HepG2 (cell line): ENCODE results near the gene FCRL2. TPM values are rescaled to one million over a fixed set of nuclear protein-coding genes. Genes with fewer than 3 reads are reported as not detected.

ENCODE experiments used
- ATAC-seq: fragments of 200-7000 bp; cut with Tn5 transposase; 3 replicates; pipeline ENCODE4 v1.9.1; 2020; ENCODE audit warnings: mild to moderate bottlenecking, moderate library complexity
- BruUV-seq: library from RNA; stranded (reverse); fragments of 400-500 nt; replicated peaks from 2 replicates; lab custom pipeline; 2021; lab: Mats Ljungman, UMichigan
- CTCF ChIA-PET: fragments of 300-600 bp; formaldehyde crosslinking; extraction: SDS; loops from one replicate; lab custom pipeline; 2021; ENCODE audit warnings: low total read pairs, inconsistent platforms, low intra/inter-chr PET ratio; lab: Yijun Ruan, JAX
- POLR2A ChIA-PET: fragments of 350-600 bp; sonication (Branson Sonifier 250); formaldehyde crosslinking; loops from one replicate; lab custom pipeline; 2020; ENCODE audit warnings: antibody characterized with exemption, inconsistent platforms; lab: Yijun Ruan, JAX
- DNase-seq: peaks from one replicate; pipeline ENCODE4 v3.0.0-alpha.2; 2015; ENCODE audit warnings: low spot score
- FAIRE-seq: peaks from 3 replicates; lab custom pipeline; 2011; peaks lifted over from hg19 to GRCh38; lab: Jason Lieb, UNC
- H2AFZ ChIP-seq: one replicate; pipeline ENCODE4 v1.6.1; 2011; ENCODE audit warnings: low read length, inconsistent platforms
- H3K27ac ChIP-seq: fragments of 300-600 bp; 3 replicates; pipeline ENCODE4 v1.8.0; 2011; ENCODE audit warnings: mixed run types, mild to moderate bottlenecking, mixed read lengths, low read length, inconsistent platforms; ENCODE audit not compliant: insufficient read depth; ENCODE audit errors: extremely low read length
- H3K27me3 ChIP-seq, 2 experiments: fragments of 200-600 bp in 1 of 2; 2 replicates in 1 of 2; 3 replicates in 1 of 2; pipeline versions ENCODE4 v1.6.0 to v1.8.0; 2011; ENCODE audit warnings: low read length in 2 of 2, mild to moderate bottlenecking in 2 of 2, moderate library complexity in 2 of 2, inconsistent platforms in 1 of 2; ENCODE audit not compliant: insufficient read depth in 2 of 2, control insufficient read depth in 1 of 2
- H3K36me3 ChIP-seq, 2 experiments: fragments of 200-600 bp in 1 of 2; replicated peaks in 1 of 2; 2 replicates in 1 of 2; 3 replicates in 1 of 2; pipeline versions ENCODE4 v1.5.1 to v1.8.0; 2011; ENCODE audit warnings: low read length in 2 of 2, inconsistent platforms in 1 of 2; ENCODE audit not compliant: insufficient read depth in 2 of 2, control insufficient read depth in 1 of 2
- H3K4me1 ChIP-seq: 2 replicates; pipeline ENCODE4 v1.5.1; 2012; ENCODE audit warnings: low read length, inconsistent platforms; ENCODE audit not compliant: insufficient read depth
- H3K4me2 ChIP-seq: 2 replicates; pipeline ENCODE4 v1.6.0; 2011; ENCODE audit warnings: low read depth, low read length, inconsistent platforms
- H3K4me3 ChIP-seq, 3 experiments: fragments of 200-600 bp in 1 of 3; sonication (generic), shearing (Covaris generic) in 1 of 3; replicated peaks in 1 of 3; 2 replicates each; pipeline ENCODE4 v1.5.1; 2011 to 2016; ENCODE audit warnings: low read length in 3 of 3, inconsistent platforms in 2 of 3, low read depth in 2 of 3, mild to moderate bottlenecking in 2 of 3, control low read depth in 1 of 3, mixed read lengths in 1 of 3; ENCODE audit not compliant: insufficient read depth in 1 of 3
- H3K79me2 ChIP-seq: one replicate; pipeline ENCODE4 v1.6.1; 2011; ENCODE audit warnings: low read length, inconsistent platforms; ENCODE audit not compliant: insufficient read depth
- H3K9ac ChIP-seq: 2 replicates; pipeline ENCODE4 v1.6.0; 2011; ENCODE audit warnings: mild to moderate bottlenecking, low read depth, low read length, inconsistent platforms; ENCODE audit not compliant: insufficient read depth
- H3K9me3 ChIP-seq: 2 replicates; pipeline ENCODE4 v1.5.1; 2012; ENCODE audit warnings: mild to moderate bottlenecking, low read length
- H4K20me1 ChIP-seq: 2 replicates; pipeline ENCODE4 v1.6.0; 2011; ENCODE audit warnings: inconsistent platforms, mild to moderate bottlenecking, low read length, moderate library complexity; ENCODE audit not compliant: insufficient read depth
- ATF7 ChIP-seq, 2 experiments: fragments of 450-650 bp in 1 of 2; sonication (generic) in 1 of 2; formaldehyde crosslinking in 1 of 2; IDR thresholded peaks; 2 replicates each; pipeline versions ENCODE4 v1.4.0 to v1.6.1; 2016 to 2020; ENCODE audit warnings: antibody characterized with exemption in 1 of 2, mild to moderate bottlenecking in 1 of 2, missing genetic modification reagents in 1 of 2
- EZH2 ChIP-seq: conservative IDR thresholded peaks from 2 replicates; pipeline ENCODE4 v1.6.1; 2012; ENCODE audit warnings: mild to moderate bottlenecking, low read depth, low read length, moderate library complexity
- GATAD2A ChIP-seq: IDR thresholded peaks from 2 replicates; pipeline ENCODE4 v1.6.1; 2016
- KLF15 ChIP-seq: sonication (generic); formaldehyde crosslinking; IDR thresholded peaks from 2 replicates; pipeline ENCODE4 v1.8.1; 2023; ENCODE audit warnings: borderline replicate concordance, mild to moderate bottlenecking, inconsistent platforms, missing genetic modification reagents, mixed read lengths
- SALL1 ChIP-seq: sonication (generic); formaldehyde crosslinking; IDR thresholded peaks from 2 replicates; pipeline ENCODE4 v1.8.0; 2022; ENCODE audit warnings: mild to moderate bottlenecking, missing genetic modification reagents
- TEAD2 ChIP-seq: sonication (generic); formaldehyde crosslinking; IDR thresholded peaks from 2 replicates; pipeline ENCODE4 v1.9.0; 2021; ENCODE audit warnings: missing genetic modification reagents
- TP53 ChIP-seq: sonication (generic); formaldehyde crosslinking; conservative IDR thresholded peaks from 2 replicates; pipeline ENCODE4 v1.4.0; 2020; ENCODE audit warnings: missing genetic modification reagents
- XRCC5 ChIP-seq: fragments of 200-400 bp; formaldehyde crosslinking; optimal IDR thresholded peaks from 2 replicates; pipeline ENCODE3; 2017; ENCODE audit warnings: mild to moderate bottlenecking, low read length
- ZBTB1 ChIP-seq: sonication (generic); formaldehyde crosslinking; IDR thresholded peaks from 2 replicates; pipeline ENCODE4 v1.4.0; 2020; ENCODE audit warnings: missing genetic modification reagents, borderline replicate concordance
- ZBTB38 ChIP-seq: sonication (generic); formaldehyde crosslinking; IDR thresholded peaks from 2 replicates; pipeline ENCODE4 v1.5.1; 2020; ENCODE audit warnings: mild to moderate bottlenecking, missing genetic modification reagents
- ZNF430 ChIP-seq: sonication (generic); formaldehyde crosslinking; IDR thresholded peaks from 2 replicates; pipeline ENCODE4 v1.9.0; 2021; ENCODE audit warnings: mild to moderate bottlenecking, missing genetic modification reagents
- ZSCAN9 ChIP-seq: IDR thresholded peaks from 2 replicates; pipeline ENCODE4 v1.6.1; 2016; ENCODE audit warnings: borderline replicate concordance
- WGBS: methylation state at CpG from one replicate; pipeline ENCODE4 v1.1.6; 2017; ENCODE audit warnings: low lambda C conversion rate; 5-methylcytosine and 5-hydroxymethylcytosine counted together
- in situ Hi-C: cut with HindIII; loops from 2 replicates; pipeline ENCODE4 v1.10.0; 2017; ENCODE audit warnings: low pct_unique_long_range_greater_than_20kb; ENCODE audit not compliant: extremely low pct_ligation_motif_present
- intact Hi-C: fragments of 100-400 bp; cut with micrococcal nuclease; formaldehyde crosslinking; loops from one replicate; pipeline ENCODE4 v1.10.0; 2022; ENCODE audit not compliant: unreplicated experiment
- polyA plus RNA-seq, 8 experiments: library from polyadenylated mRNA; depleted of rRNA in 3 of 8; stranded (reverse) in 7 of 8; unstranded in 1 of 8; fragments of >200 nt; fragmentation: Illumina TruSeq in 4 of 8; extraction: Trizol in 4 of 8; gene quantifications; 2 replicates each; pipeline versions ENCODE4 v1.2.1 to v1.2.3, GENCODE V29; 2011 to 2016; ENCODE audit warnings: low read depth in 4 of 8, missing spikeins in 1 of 8, mixed read lengths in 1 of 8; ENCODE audit not compliant: insufficient read depth in 1 of 8
- total RNA-seq, 5 experiments: library from RNA; depleted of rRNA; stranded (reverse); fragments of >200 nt; fragmentation: Illumina TruSeq; extraction: Trizol; gene quantifications; 2 replicates each; pipeline ENCODE4 v1.2.3, GENCODE V29; 2016; ENCODE audit warnings: low read depth in 1 of 5
- TF ChIP-seq, protein P1 (sequence below): sonication (generic); formaldehyde crosslinking; IDR thresholded peaks from 2 replicates; pipeline ENCODE4 v1.8.1; 2023; ENCODE audit warnings: mild to moderate bottlenecking, missing genetic modification reagents, borderline replicate concordance
- TF ChIP-seq, protein P2 (sequence below): sonication (generic); formaldehyde crosslinking; IDR thresholded peaks from 2 replicates; pipeline ENCODE4 v1.4.0; 2020; ENCODE audit warnings: missing genetic modification reagents; ENCODE audit errors: not compliant biosample characterization
- TF ChIP-seq, protein P3 (sequence below): IDR thresholded peaks from 2 replicates; pipeline ENCODE4 v1.6.1; 2016
- TF ChIP-seq, protein P4 (sequence below): sonication (generic); formaldehyde crosslinking; IDR thresholded peaks from 2 replicates; pipeline ENCODE4 v1.5.0; 2020; ENCODE audit warnings: mild to moderate bottlenecking, missing genetic modification reagents

Gene FCRL2
- total and polyA plus RNA-seq, 2 of the 13 experiments (the other 11 are each of a cell fraction or from before 2014, with no cell fraction given): not detected

DNA sequence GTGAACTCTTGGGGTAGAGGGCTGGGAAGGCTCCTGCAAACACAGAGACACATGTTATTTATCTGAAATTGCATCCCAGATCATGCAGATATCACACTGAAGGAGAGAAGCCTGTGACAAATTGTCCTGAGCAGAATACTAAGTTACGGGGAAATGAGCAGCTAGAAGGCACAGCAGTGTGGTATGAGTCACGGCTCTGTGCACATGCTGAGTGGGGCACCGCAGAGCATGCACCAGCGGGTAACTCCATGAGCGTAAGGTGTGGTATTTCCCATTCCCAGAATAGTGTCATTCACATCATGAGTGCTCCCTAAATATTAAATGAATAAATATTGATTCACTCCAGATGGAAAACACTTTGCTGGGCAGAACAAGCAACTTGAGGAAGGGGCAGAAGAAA, 21.3 kb upstream of the FCRL2 start:
- BruUV-seq: no TSS peak
- DNase-seq (no peak), FAIRE-seq (no peak), ATAC-seq (no peak)
- H3K27ac ChIP-seq: no peak overlapping the region
- no peaks in the 10 kb centered on the region for H3K27me3 ChIP-seq
- no peaks in the 10 kb centered on the region for H3K36me3 ChIP-seq
- H3K79me2 ChIP-seq: no peaks in the 10 kb centered on the region
- TF ChIP-seq XRCC5: no peak
- TF ChIP-seq ZBTB1 (CRISPR knock-in tag): no peak
- TF ChIP-seq, protein P1, sequence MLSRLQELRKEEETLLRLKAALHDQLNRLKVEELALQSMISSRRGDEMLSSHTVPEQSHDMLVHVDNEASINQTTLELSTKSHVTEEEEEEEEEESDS (CRISPR knock-in tag): no peak
- no peak for TF ChIP-seq KLF15
- TF ChIP-seq, protein P2, sequence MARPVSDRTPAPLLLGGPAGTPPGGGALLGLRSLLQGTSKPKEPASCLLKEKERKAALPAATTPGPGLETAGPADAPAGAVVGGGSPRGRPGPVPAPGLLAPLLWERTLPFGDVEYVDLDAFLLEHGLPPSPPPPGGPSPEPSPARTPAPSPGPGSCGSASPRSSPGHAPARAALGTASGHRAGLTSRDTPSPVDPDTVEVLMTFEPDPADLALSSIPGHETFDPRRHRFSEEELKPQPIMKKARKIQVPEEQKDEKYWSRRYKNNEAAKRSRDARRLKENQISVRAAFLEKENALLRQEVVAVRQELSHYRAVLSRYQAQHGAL (CRISPR knock-in tag): no peak
- no peak for TF ChIP-seq GATAD2A (CRISPR knock-in tag)
- TF ChIP-seq ZBTB38 (CRISPR knock-in tag): no peak
- ChIA-PET CTCF (no interaction called here), POLR2A (no interaction called here)
- in situ Hi-C loops: no loop called here
- no peak overlapping the region for H3K4me2 ChIP-seq
- H3K9ac ChIP-seq: no peak overlapping the region
- intact Hi-C loops: no loop called here
- no peaks in the 10 kb centered on the region for H4K20me1 ChIP-seq
- H3K4me1 ChIP-seq: no peaks in the 10 kb centered on the region
- H3K4me3 ChIP-seq: no peak overlapping the region
- no peak overlapping the region for H2AFZ ChIP-seq
- WGBS: 7% methylated on average over 5 of the region's 5 CpGs
- peaks cover 9% of the 10 kb centered on the region for H3K9me3 ChIP-seq

DNA sequence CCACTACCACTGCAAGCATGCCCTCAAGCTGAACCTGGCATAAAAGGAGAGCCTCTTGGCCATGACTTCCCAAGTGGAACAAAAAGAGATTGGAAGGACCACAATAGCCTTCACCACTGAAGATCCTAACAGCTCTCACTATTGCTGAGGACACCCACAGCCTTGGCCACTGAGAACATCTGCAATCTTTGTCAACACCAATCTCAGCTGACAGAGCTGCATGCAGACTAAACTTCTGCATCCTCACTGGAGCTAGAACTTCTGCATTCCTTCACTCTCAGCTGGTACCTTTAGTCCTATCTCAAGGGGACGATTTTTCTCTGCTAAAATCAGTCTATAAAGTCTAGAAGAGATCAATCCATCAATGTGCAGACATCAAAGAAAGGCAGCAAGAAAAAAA, 8.3 kb upstream of the FCRL2 start:
- Histone ChIP-seq H4K20me1 (no peaks in the 10 kb centered on the region), H3K36me3 (no peaks in the 10 kb centered on the region), H3K4me3 (no peak overlapping the region), H2AFZ (no peak overlapping the region), H3K9ac (no peak overlapping the region), H3K27ac (no peak overlapping the region), H3K27me3 (no peaks in the 10 kb centered on the region; a peak in 1 of 5 replicates), H3K9me3 (no peaks in the 10 kb centered on the region; the same call in none of the 2 replicates), H3K4me1 (no peaks in the 10 kb centered on the region), H3K4me2 (no peak overlapping the region), H3K79me2 (no peaks in the 10 kb centered on the region)
- BruUV-seq: no TSS peak
- ChIA-PET CTCF (no interaction called here), POLR2A (no interaction called here)
- in situ Hi-C loops (no loop called here), intact Hi-C loops (no loop called here)
- ATAC-seq: no peak
- WGBS: 5% methylated on average over 1 of the region's 1 CpG
- no peak for DNase-seq
- no peak for FAIRE-seq
- TF ChIP-seq EZH2 (no peak), TP53 (CRISPR knock-in tag) (no peak), ATF7 (IDR thresholded peaks at IDR 0.05) (no peak), ATF7 (CRISPR knock-in tag; IDR thresholded peaks at IDR 0.05) (no peak), SALL1 (no peak), ZNF430 (CRISPR knock-in tag) (no peak), TEAD2 (CRISPR knock-in tag) (no peak), ZSCAN9 (CRISPR knock-in tag) (no peak)
- TF ChIP-seq, protein P3, sequence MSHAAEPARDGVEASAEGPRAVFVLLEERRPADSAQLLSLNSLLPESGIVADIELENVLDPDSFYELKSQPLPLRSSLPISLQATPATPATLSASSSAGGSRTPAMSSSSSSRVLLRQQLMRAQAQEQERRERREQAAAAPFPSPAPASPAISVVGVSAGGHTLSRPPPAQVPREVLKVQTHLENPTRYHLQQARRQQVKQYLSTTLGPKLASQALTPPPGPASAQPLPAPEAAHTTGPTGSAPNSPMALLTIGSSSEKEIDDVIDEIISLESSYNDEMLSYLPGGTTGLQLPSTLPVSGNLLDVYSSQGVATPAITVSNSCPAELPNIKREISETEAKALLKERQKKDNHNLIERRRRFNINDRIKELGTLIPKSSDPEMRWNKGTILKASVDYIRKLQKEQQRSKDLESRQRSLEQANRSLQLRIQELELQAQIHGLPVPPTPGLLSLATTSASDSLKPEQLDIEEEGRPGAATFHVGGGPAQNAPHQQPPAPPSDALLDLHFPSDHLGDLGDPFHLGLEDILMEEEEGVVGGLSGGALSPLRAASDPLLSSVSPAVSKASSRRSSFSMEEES: no peak
- TF ChIP-seq, protein P4, sequence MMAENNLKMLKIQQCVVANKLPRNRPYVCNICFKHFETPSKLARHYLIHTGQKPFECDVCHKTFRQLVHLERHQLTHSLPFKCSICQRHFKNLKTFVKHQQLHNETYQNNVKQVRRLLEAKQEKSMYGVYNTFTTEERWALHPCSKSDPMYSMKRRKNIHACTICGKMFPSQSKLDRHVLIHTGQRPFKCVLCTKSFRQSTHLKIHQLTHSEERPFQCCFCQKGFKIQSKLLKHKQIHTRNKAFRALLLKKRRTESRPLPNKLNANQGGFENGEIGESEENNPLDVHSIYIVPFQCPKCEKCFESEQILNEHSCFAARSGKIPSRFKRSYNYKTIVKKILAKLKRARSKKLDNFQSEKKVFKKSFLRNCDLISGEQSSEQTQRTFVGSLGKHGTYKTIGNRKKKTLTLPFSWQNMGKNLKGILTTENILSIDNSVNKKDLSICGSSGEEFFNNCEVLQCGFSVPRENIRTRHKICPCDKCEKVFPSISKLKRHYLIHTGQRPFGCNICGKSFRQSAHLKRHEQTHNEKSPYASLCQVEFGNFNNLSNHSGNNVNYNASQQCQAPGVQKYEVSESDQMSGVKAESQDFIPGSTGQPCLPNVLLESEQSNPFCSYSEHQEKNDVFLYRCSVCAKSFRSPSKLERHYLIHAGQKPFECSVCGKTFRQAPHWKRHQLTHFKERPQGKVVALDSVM (CRISPR knock-in tag): no peak
